Ecto neural progenitor cell (in vitro differentiated cells): ENCODE data around the gene SUGCT.

Experiments used
- DNase-seq: peaks from one replicate; pipeline ENCODE4 v3.0.0-alpha.2; 2018; ENCODE audit warnings: low spot score

The SUGCT gene

GRCh38 chr7:40881405-40881926 is 746.7 kb downstream of the SUGCT start:
- DNase-seq = no peak

- DNase-seq = no peak
These were observed 747.4 kb downstream of the SUGCT start for GRCh38 chr7:40882071-40882658.

- no peak for DNase-seq
These were observed 749.0 kb downstream of the SUGCT start for GRCh38 chr7:40883826-40884225.

GRCh38 chr7:40884241-40884640 is 749.4 kb downstream of the SUGCT start:
- no peak for DNase-seq

GRCh38 chr7:40885503-40885902 is 750.7 kb downstream of the SUGCT start:
- no peak for DNase-seq

- DNase-seq = no peak
These were observed 752.3 kb downstream of the SUGCT start for GRCh38 chr7:40887099-40887498.

- DNase-seq = no peak
These were observed 753.7 kb downstream of the SUGCT start for GRCh38 chr7:40888499-40888898.

GRCh38 chr7:40889099-40889498 is 754.3 kb downstream of the SUGCT start:
- DNase-seq = no peak

- DNase-seq = no peak
These were observed 754.7 kb downstream of the SUGCT start for GRCh38 chr7:40889539-40889938.

GRCh38 chr7:40890088-40890692 is 755.4 kb downstream of the SUGCT start:
- DNase-seq = no peak

GRCh38 chr7:40891232-40891631 is 756.4 kb downstream of the SUGCT start:
- no peak for DNase-seq

GRCh38 chr7:40899151-40899550 is 764.3 kb downstream of the SUGCT start:
- no peak for DNase-seq

GRCh38 chr7:40899636-40900507 is 765.1 kb downstream of the SUGCT start:
- no peak for DNase-seq

- no peak for DNase-seq
These were observed 769.1 kb downstream of the SUGCT start for GRCh38 chr7:40903872-40904271.

GRCh38 chr7:40907286-40907685 is 772.5 kb downstream of the SUGCT start:
- DNase-seq = no peak

- no peak for DNase-seq
These were observed 774.7 kb downstream of the SUGCT start for GRCh38 chr7:40909346-40909980.
